ENCODE results near the gene IGF1. TPM values are rescaled to one million over a fixed set of nuclear protein-coding genes. Genes with fewer than 3 reads are reported as not detected.

The IGF1 gene
- total RNA-seq, 1 donor from 2014 or later, result not detected

- Mint-ChIP-seq H3K27me3 (ENCODE audit: unreplicated experiment) (peaks cover 2% of the 10 kb centered on the region), H3K36me3 (ENCODE audit: unreplicated experiment) (no peaks in the 10 kb centered on the region), H3K4me3 (ENCODE audit: unreplicated experiment) (no peak overlapping the region), H3K27ac (ENCODE audit: unreplicated experiment) (no peak overlapping the region), H3K9me3 (ENCODE audit: unreplicated experiment) (no peaks in the 10 kb centered on the region), H3K4me1 (ENCODE audit: low read depth, unreplicated experiment) (peaks cover 4% of the 10 kb centered on the region)
- TF ChIP-seq CTCF (IDR thresholded peaks at IDR 0.05; ENCODE audit: partially characterized antibody, unreplicated experiment), result no peak
- no peak for DNase-seq
These were observed 56.9 kb downstream of the IGF1 start for GRCh38 chr12:102423462-102423861.

- no peaks in the 10 kb centered on the region for H3K9me3 Mint-ChIP-seq (ENCODE audit: unreplicated experiment)
- no peak for TF ChIP-seq CTCF (IDR thresholded peaks at IDR 0.05; ENCODE audit: partially characterized antibody, unreplicated experiment)
- peaks cover 2% of the 10 kb centered on the region for H3K27me3 Mint-ChIP-seq (ENCODE audit: unreplicated experiment)
- no peak overlapping the region for H3K4me3 Mint-ChIP-seq (ENCODE audit: unreplicated experiment)
- no peak for DNase-seq
- no peak overlapping the region for H3K27ac Mint-ChIP-seq (ENCODE audit: unreplicated experiment)
- no peaks in the 10 kb centered on the region for H3K4me1 Mint-ChIP-seq (ENCODE audit: low read depth, unreplicated experiment)
- no peaks in the 10 kb centered on the region for H3K36me3 Mint-ChIP-seq (ENCODE audit: unreplicated experiment)
These were observed 58.4 kb downstream of the IGF1 start for GRCh38 chr12:102421802-102422583.

GRCh38 chr12:102419094-102419764 lies 61.1 kb downstream of the IGF1 start:
- no peak overlapping the region for H3K4me3 Mint-ChIP-seq (ENCODE audit: unreplicated experiment)
- H3K4me1 Mint-ChIP-seq (ENCODE audit: low read depth, unreplicated experiment), result no peaks in the 10 kb centered on the region
- DNase-seq, result no peak
- H3K27me3 Mint-ChIP-seq (ENCODE audit: unreplicated experiment), result no peaks in the 10 kb centered on the region
- H3K27ac Mint-ChIP-seq (ENCODE audit: unreplicated experiment), result no peak overlapping the region
- H3K9me3 Mint-ChIP-seq (ENCODE audit: unreplicated experiment), result no peaks in the 10 kb centered on the region
- H3K36me3 Mint-ChIP-seq (ENCODE audit: unreplicated experiment), result no peaks in the 10 kb centered on the region
- no peak for TF ChIP-seq CTCF (IDR thresholded peaks at IDR 0.05; ENCODE audit: partially characterized antibody, unreplicated experiment)

- H3K36me3 Mint-ChIP-seq (ENCODE audit: unreplicated experiment), result no peaks in the 10 kb centered on the region
- H3K27ac Mint-ChIP-seq (ENCODE audit: unreplicated experiment), result no peak overlapping the region
- no peak for TF ChIP-seq CTCF (IDR thresholded peaks at IDR 0.05; ENCODE audit: partially characterized antibody, unreplicated experiment)
- H3K4me3 Mint-ChIP-seq (ENCODE audit: unreplicated experiment), result no peak overlapping the region
- no peaks in the 10 kb centered on the region for H3K9me3 Mint-ChIP-seq (ENCODE audit: unreplicated experiment)
- DNase-seq, result no peak
- H3K4me1 Mint-ChIP-seq (ENCODE audit: low read depth, unreplicated experiment), result no peaks in the 10 kb centered on the region
- no peaks in the 10 kb centered on the region for H3K27me3 Mint-ChIP-seq (ENCODE audit: unreplicated experiment)
These were observed 63.3 kb downstream of the IGF1 start for GRCh38 chr12:102417055-102417454.

- Mint-ChIP-seq H3K27me3 (ENCODE audit: unreplicated experiment) (no peaks in the 10 kb centered on the region), H3K4me3 (ENCODE audit: unreplicated experiment) (no peak overlapping the region), H3K36me3 (ENCODE audit: unreplicated experiment) (no peaks in the 10 kb centered on the region), H3K27ac (ENCODE audit: unreplicated experiment) (no peak overlapping the region), H3K4me1 (ENCODE audit: low read depth, unreplicated experiment) (no peaks in the 10 kb centered on the region), H3K9me3 (ENCODE audit: unreplicated experiment) (no peaks in the 10 kb centered on the region)
- no peak for TF ChIP-seq CTCF (IDR thresholded peaks at IDR 0.05; ENCODE audit: partially characterized antibody, unreplicated experiment)
- DNase-seq, result no peak
These were observed 64.8 kb downstream of the IGF1 start for GRCh38 chr12:102415515-102415914.
